H1 (cell line): ENCODE data around the gene ACOX1. TPM values are rescaled to one million over a fixed set of nuclear protein-coding genes. Genes with fewer than 3 reads are reported as not detected.

Source experiments
- CTCF ChIA-PET: fragments of 300-600 bp; sonication (Branson Sonifier 250); formaldehyde crosslinking; loops from one replicate; lab custom pipeline; 2021; ENCODE audit not compliant: partially characterized antibody; lab: Charles Lee
- POLR2A ChIA-PET: fragments of 300-600 bp; sonication (Branson Sonifier 250); formaldehyde crosslinking; loops from one replicate; lab custom pipeline; 2021; ENCODE audit warnings: inconsistent platforms; ENCODE audit not compliant: partially characterized antibody; lab: Charles Lee
- DNase-seq, 2 experiments: peaks; one replicate each; pipeline versions ENCODE4 v3.0.0 to v3.0.0-alpha.2; 2010 to 2022; ENCODE audit warnings: low spot score in 2 of 2, low read depth in 1 of 2, mixed read lengths in 1 of 2
- FAIRE-seq: peaks from 2 replicates; lab custom pipeline; 2011; peaks lifted over from hg19 to GRCh38; lab: Jason Lieb, UNC
- H2AFZ ChIP-seq: 2 replicates; pipeline ENCODE4 v1.8.1; 2012; ENCODE audit warnings: low read length, inconsistent platforms
- H2AK5ac ChIP-seq: 2 replicates; pipeline ENCODE4 v1.6.1; 2013; ENCODE audit warnings: low read depth, low read length
- H2BK120ac ChIP-seq: replicated peaks from 2 replicates; pipeline ENCODE3; 2013; ENCODE audit warnings: low read depth, low read length, inconsistent platforms
- H2BK12ac ChIP-seq: 2 replicates; pipeline ENCODE4 v1.6.1; 2013; ENCODE audit warnings: low read depth, low read length
- H2BK15ac ChIP-seq: 2 replicates; pipeline ENCODE4 v1.6.1; 2013; ENCODE audit warnings: low read length
- H2BK20ac ChIP-seq: 2 replicates; pipeline ENCODE4 v1.6.1; 2013; ENCODE audit warnings: low read length
- H2BK5ac ChIP-seq: 2 replicates; pipeline ENCODE4 v1.6.1; 2013; ENCODE audit warnings: low read depth, low read length
- H3K14ac ChIP-seq: 2 replicates; pipeline ENCODE4 v1.6.1; 2013; ENCODE audit warnings: inconsistent platforms; ENCODE audit not compliant: insufficient read length
- H3K18ac ChIP-seq: 2 replicates; pipeline ENCODE4 v1.6.1; 2013; ENCODE audit warnings: low read length; ENCODE audit errors: extremely low read depth
- H3K23ac ChIP-seq: 2 replicates; pipeline ENCODE4 v1.6.1; 2013; ENCODE audit warnings: inconsistent platforms; ENCODE audit not compliant: insufficient read length
- H3K23me2 ChIP-seq: 2 replicates; pipeline ENCODE4 v1.6.1; 2013; ENCODE audit warnings: low read depth, low read length
- H3K27ac ChIP-seq: 2 replicates; pipeline ENCODE4 v1.6.1; 2011; ENCODE audit warnings: low read depth, low read length, inconsistent platforms
- H3K27me3 ChIP-seq, 4 experiments: replicated peaks in 1 of 4; 1 replicate in 1 of 4; 2 replicates in 3 of 4; pipeline versions ENCODE4 v1.6.1 to v1.8.1; 2011 to 2013; ENCODE audit warnings: low read length in 3 of 4, mild to moderate bottlenecking in 3 of 4, inconsistent platforms in 2 of 4, mixed read lengths in 2 of 4, moderate library complexity in 1 of 4; ENCODE audit not compliant: control insufficient read depth in 3 of 4, insufficient read depth in 3 of 4; ENCODE audit errors: extremely low read depth in 1 of 4
- H3K36me3 ChIP-seq, 4 experiments: 2 replicates each; pipeline versions ENCODE4 v1.6.1 to v1.8.1; 2011 to 2013; ENCODE audit warnings: mild to moderate bottlenecking in 4 of 4, low read length in 3 of 4, moderate library complexity in 2 of 4, control low read depth in 1 of 4, inconsistent platforms in 1 of 4; ENCODE audit not compliant: insufficient read depth in 4 of 4, control insufficient read depth in 2 of 4
- H3K4ac ChIP-seq: replicated peaks from 2 replicates; pipeline ENCODE3; 2013; ENCODE audit warnings: low read length, low read depth, mixed read lengths, inconsistent platforms; ENCODE audit not compliant: insufficient read length
- H3K4me1 ChIP-seq, 4 experiments: replicated peaks in 1 of 4; 1 replicate in 1 of 4; 2 replicates in 3 of 4; pipeline versions ENCODE4 v1.6.1 to v1.8.1; 2011 to 2013; ENCODE audit warnings: low read length in 3 of 4, inconsistent platforms in 2 of 4, mixed read lengths in 1 of 4; ENCODE audit not compliant: insufficient read depth in 4 of 4, control insufficient read depth in 3 of 4
- H3K4me2 ChIP-seq, 2 experiments: 2 replicates each; pipeline versions ENCODE4 v1.6.1 to v1.8.1; 2011 to 2013; ENCODE audit warnings: low read depth in 2 of 2, low read length in 2 of 2, control low read depth in 1 of 2, inconsistent platforms in 1 of 2, mild to moderate bottlenecking in 1 of 2; ENCODE audit not compliant: insufficient read depth in 1 of 2
- H3K4me3 ChIP-seq, 4 experiments: fragments of 200-600, 300-600 bp in 1 of 4; sonication (generic), shearing (Covaris generic), sonication (Bioruptor Twin) in 1 of 4; 2 replicates each; pipeline versions ENCODE4 v1.5.1 to v1.8.1; 2011 to 2016; ENCODE audit warnings: low read length in 4 of 4, low read depth in 3 of 4, control low read depth in 2 of 4, inconsistent platforms in 2 of 4, mild to moderate bottlenecking in 2 of 4, mixed read lengths in 1 of 4, moderate library complexity in 1 of 4; ENCODE audit not compliant: insufficient read depth in 2 of 4; ENCODE audit errors: extremely low read depth in 1 of 4
- H3K56ac ChIP-seq: replicated peaks from 2 replicates; pipeline ENCODE3; 2013; ENCODE audit warnings: low read depth, mild to moderate bottlenecking, mixed read lengths, low read length, inconsistent platforms; ENCODE audit not compliant: insufficient read length
- H3K79me1 ChIP-seq: 2 replicates; pipeline ENCODE4 v1.6.1; 2013; ENCODE audit warnings: low read depth, low read length, control low read depth
- H3K79me2 ChIP-seq, 2 experiments: 2 replicates each; pipeline versions ENCODE4 v1.6.1 to v1.8.1; 2012 to 2013; ENCODE audit warnings: low read length in 2 of 2, mild to moderate bottlenecking in 2 of 2, inconsistent platforms in 1 of 2; ENCODE audit not compliant: insufficient read depth in 2 of 2, control insufficient read depth in 1 of 2
- H3K9ac ChIP-seq, 4 experiments: replicated peaks in 1 of 4; 1 replicate in 1 of 4; 2 replicates in 3 of 4; pipeline versions ENCODE4 v1.6.1 to v1.8.1; 2011 to 2013; ENCODE audit warnings: low read depth in 3 of 4, low read length in 3 of 4, control low read depth in 2 of 4, mild to moderate bottlenecking in 2 of 4, moderate library complexity in 2 of 4, inconsistent platforms in 1 of 4; ENCODE audit errors: extremely low read depth in 1 of 4
- H3K9me3 ChIP-seq, 2 experiments: 2 replicates each; pipeline versions ENCODE4 v1.6.1 to v1.8.1; 2012 to 2013; ENCODE audit warnings: mild to moderate bottlenecking in 2 of 2, moderate library complexity in 2 of 2, control low read depth in 1 of 2, inconsistent platforms in 1 of 2, low read depth in 1 of 2, low read length in 1 of 2, mixed read lengths in 1 of 2; ENCODE audit not compliant: insufficient read depth in 2 of 2
- H4K20me1 ChIP-seq, 2 experiments: replicated peaks in 1 of 2; 2 replicates each; pipeline versions ENCODE3 to v1.8.1; 2011 to 2013; ENCODE audit warnings: inconsistent platforms in 2 of 2, low read length in 2 of 2, mild to moderate bottlenecking in 1 of 2; ENCODE audit not compliant: insufficient read depth in 2 of 2, control insufficient read depth in 1 of 2
- H4K5ac ChIP-seq: 2 replicates; pipeline ENCODE4 v1.6.1; 2013; ENCODE audit warnings: low read length, low read depth, mixed read lengths, inconsistent platforms; ENCODE audit not compliant: insufficient read length
- H4K8ac ChIP-seq: 2 replicates; pipeline ENCODE4 v1.8.0; 2013; ENCODE audit warnings: mild to moderate bottlenecking, moderate library complexity, low read length, inconsistent platforms; ENCODE audit not compliant: insufficient read depth; ENCODE audit errors: extremely low read depth
- H4K91ac ChIP-seq: replicated peaks from 2 replicates; pipeline ENCODE3; 2013; ENCODE audit warnings: low read length, mixed read lengths, inconsistent platforms; ENCODE audit not compliant: insufficient read length
- CBX5 ChIP-seq: fragments of 300-800, 300-1000 bp; sonication (generic); IDR thresholded peaks from 2 replicates; pipeline ENCODE4 v1.7.1; 2016; ENCODE audit warnings: antibody characterized with exemption, low read length, low read depth
- CTCF ChIP-seq, 3 experiments: IDR thresholded peaks; 1 replicate in 2 of 3; 2 replicates in 1 of 3; pipeline versions ENCODE4 v1.5.1 to v1.6.1; 2011; ENCODE audit warnings: low read length in 3 of 3, mild to moderate bottlenecking in 3 of 3, inconsistent platforms in 2 of 3, low read depth in 1 of 3, moderate library complexity in 1 of 3; ENCODE audit not compliant: insufficient read depth in 1 of 3; ENCODE audit errors: control extremely low read depth in 1 of 3
- EGR1 ChIP-seq: IDR thresholded peaks from 2 replicates; pipeline ENCODE4 v1.6.1; 2011; ENCODE audit warnings: low read depth, low read length, borderline replicate concordance
- GTF2F1 ChIP-seq: IDR thresholded peaks from 2 replicates; pipeline ENCODE4 v1.6.1; 2012; ENCODE audit warnings: low read depth, low read length, improper control_type of control experiment, borderline replicate concordance
- MAFK ChIP-seq: IDR thresholded peaks from 2 replicates; pipeline ENCODE4 v1.6.1; 2012; ENCODE audit warnings: low read depth, mild to moderate bottlenecking, improper control_type of control experiment, low read length
- NRF1 ChIP-seq: IDR thresholded peaks from 2 replicates; pipeline ENCODE4 v1.6.1; 2011; ENCODE audit warnings: mild to moderate bottlenecking, low read depth, low read length, improper control_type of control experiment
- PHF8 ChIP-seq: fragments of 200-600 bp; sonication (generic); conservative IDR thresholded peaks from 2 replicates; pipeline ENCODE4 v1.7.1; 2012; ENCODE audit warnings: low read depth, mild to moderate bottlenecking, inconsistent platforms, low read length, moderate library complexity
- RNF2 ChIP-seq: fragments of 200-900, 300-1000 bp; sonication (generic); IDR thresholded peaks from 2 replicates; pipeline ENCODE4 v1.7.1; 2016; ENCODE audit warnings: borderline replicate concordance, low read depth, mild to moderate bottlenecking, antibody characterized with exemption, low read length; ENCODE audit not compliant: poor library complexity, severe bottlenecking; ENCODE audit errors: missing control alignments
- SP1 ChIP-seq: IDR thresholded peaks from 2 replicates; pipeline ENCODE4 v1.6.1; 2011; ENCODE audit warnings: low read depth, low read length
- SUZ12 ChIP-seq: fragments of 200-600 bp; sonication (generic); IDR thresholded peaks from 2 replicates; pipeline ENCODE4 v1.6.1; 2012; ENCODE audit warnings: mild to moderate bottlenecking, inconsistent platforms, low read length, moderate library complexity, mixed read lengths
- TAF1 ChIP-seq: IDR thresholded peaks from 2 replicates; pipeline ENCODE4 v1.6.1; 2011; ENCODE audit warnings: mild to moderate bottlenecking, low read depth, low read length
- WGBS, 2 experiments: shearing (Covaris generic) in 1 of 2; methylation state at CpG; one replicate each; pipeline versions ENCODE4 v1.1.6 to v1.1.7; 2013 to 2015; ENCODE audit warnings: low lambda C conversion rate in 2 of 2, mixed read lengths in 2 of 2, inconsistent platforms in 1 of 2, low coverage in 1 of 2, missing lambda C conversion rate in 1 of 2; ENCODE audit not compliant: insufficient replicate concordance in 2 of 2, insufficient coverage in 1 of 2, insufficient read length in 1 of 2; ENCODE audit errors: extremely low coverage in 1 of 2, missing lambda C conversion rate in 1 of 2; 5-methylcytosine and 5-hydroxymethylcytosine counted together
- polyA plus RNA-seq, 7 experiments: library from polyadenylated mRNA; depleted of rRNA in 3 of 7; stranded (reverse) in 5 of 7; unstranded in 2 of 7; fragments of >200 nt in 5 of 7; fragments of 200-250 nt in 2 of 7; gene quantifications; 1 replicate in 5 of 7; 2 replicates in 1 of 7; 4 replicates in 1 of 7; pipeline versions ENCODE4 v1.2.1 to v1.2.3, GENCODE V29; 2011 to 2013; ENCODE audit warnings: missing spikeins in 2 of 7, mixed read lengths in 2 of 7
- total RNA-seq: library from RNA; stranded (reverse); fragmentation: NEBNext Ultra II Directional; extraction: Animal tissue kit (Norgen Biotek cat#: 25700); gene quantifications from 2 replicates; pipeline ENCODE4 v1.2.1, GENCODE V29; 2021

The ACOX1 gene
- total and polyA plus RNA-seq, 2 of the 8 experiments (the other 6 are each of a cell fraction or from before 2014, with no cell fraction given), result 10.5 to 30.4 TPM

GRCh38 chr17:75970011-75970523 lies 8.9 kb downstream of the ACOX1 start:
- Histone ChIP-seq H3K4me2 (no peak overlapping the region), H3K4me1 (no peaks in the 10 kb centered on the region), H3K23me2 (no peaks in the 10 kb centered on the region), H3K18ac (no peak overlapping the region), H2BK12ac (no peak overlapping the region), H3K79me1 (no peaks in the 10 kb centered on the region), H4K20me1 (no peaks in the 10 kb centered on the region), H3K4ac (no peak overlapping the region), H3K56ac (no peak overlapping the region), H3K9me3 (no peaks in the 10 kb centered on the region), H3K36me3 (peaks cover 0 to 15% (median 0%) of the 10 kb centered on the region in 4 experiments; a peak in 3 of 8 replicates), H3K27me3 (no peaks in the 10 kb centered on the region), H3K23ac (no peak overlapping the region), H3K14ac (no peak overlapping the region), H3K79me2 (peaks cover 0 to 32% of the 10 kb centered on the region in 2 experiments; a peak in 1 of 4 replicates), H4K5ac (no peak overlapping the region), H2AK5ac (no peak overlapping the region), H2AFZ (no peak overlapping the region), H2BK15ac (no peak overlapping the region), H2BK5ac (no peak overlapping the region), H2BK20ac (no peak overlapping the region), H2BK120ac (no peak overlapping the region), H4K91ac (no peak overlapping the region), H3K9ac (no peak overlapping the region), H4K8ac (no peak overlapping the region), H3K27ac (no peak overlapping the region), H3K4me3 (no peak overlapping the region)
- POLR2A ChIA-PET, result interaction anchor here (1.0 to 2.8 kb wide), 2 partner anchors 9 to 14 kb away, joined by 3 to 7 read pairs; partner anchors contain the start of genes ACOX1 and TEN1
- WGBS, 2 experiments, result 86% methylated on average over 4 of the region's 4 CpGs; no CpG with 5 or more reads in 1 of the 2 experiments
- CTCF ChIA-PET, result interaction anchor here (2.5 kb wide), 1 partner anchor 32 kb away, joined by 11 read pairs; the partner anchor contains the start of gene CDK3
- DNase-seq (no peak), FAIRE-seq (no peak)
- TF ChIP-seq PHF8, result no peak
- no peak for TF ChIP-seq RNF2
- no peak for TF ChIP-seq TAF1
- no peak for TF ChIP-seq EGR1
- TF ChIP-seq SUZ12, result no peak
- TF ChIP-seq NRF1, result no peak
- no peak for TF ChIP-seq CTCF (IDR thresholded peaks at IDR 0.05; ENCODE audit: control extremely low read depth in 1 of 3, insufficient read depth in 1 of 3, low read depth in 1 of 3, low read length in 3 of 3)
- no peak for TF ChIP-seq MAFK
- no peak for TF ChIP-seq SP1
- TF ChIP-seq GTF2F1, result no peak
- no peak for TF ChIP-seq CBX5
